H1 (cell line): Measurements from ENCODE around the gene MYH6. TPM values are rescaled to one million over a fixed set of nuclear protein-coding genes. Genes with fewer than 3 reads are reported as not detected.

Source experiments
- CTCF ChIA-PET: fragments of 300-600 bp; sonication (Branson Sonifier 250); formaldehyde crosslinking; loops from one replicate; lab custom pipeline; 2021; ENCODE audit not compliant: partially characterized antibody; lab: Charles Lee
- POLR2A ChIA-PET: fragments of 300-600 bp; sonication (Branson Sonifier 250); formaldehyde crosslinking; loops from one replicate; lab custom pipeline; 2021; ENCODE audit warnings: inconsistent platforms; ENCODE audit not compliant: partially characterized antibody; lab: Charles Lee
- DNase-seq, 2 experiments: peaks; one replicate each; pipeline versions ENCODE4 v3.0.0 to v3.0.0-alpha.2; 2010 to 2022; ENCODE audit warnings: low spot score in 2 of 2, low read depth in 1 of 2, mixed read lengths in 1 of 2
- FAIRE-seq: peaks from 2 replicates; lab custom pipeline; 2011; peaks lifted over from hg19 to GRCh38; lab: Jason Lieb, UNC
- H2AFZ ChIP-seq: 2 replicates; pipeline ENCODE4 v1.8.1; 2012; ENCODE audit warnings: low read length, inconsistent platforms
- H2AK5ac ChIP-seq: 2 replicates; pipeline ENCODE4 v1.6.1; 2013; ENCODE audit warnings: low read depth, low read length
- H2BK120ac ChIP-seq: replicated peaks from 2 replicates; pipeline ENCODE3; 2013; ENCODE audit warnings: low read depth, low read length, inconsistent platforms
- H2BK12ac ChIP-seq: 2 replicates; pipeline ENCODE4 v1.6.1; 2013; ENCODE audit warnings: low read depth, low read length
- H2BK15ac ChIP-seq: 2 replicates; pipeline ENCODE4 v1.6.1; 2013; ENCODE audit warnings: low read length
- H2BK20ac ChIP-seq: 2 replicates; pipeline ENCODE4 v1.6.1; 2013; ENCODE audit warnings: low read length
- H2BK5ac ChIP-seq: 2 replicates; pipeline ENCODE4 v1.6.1; 2013; ENCODE audit warnings: low read depth, low read length
- H3K14ac ChIP-seq: 2 replicates; pipeline ENCODE4 v1.6.1; 2013; ENCODE audit warnings: inconsistent platforms; ENCODE audit not compliant: insufficient read length
- H3K18ac ChIP-seq: 2 replicates; pipeline ENCODE4 v1.6.1; 2013; ENCODE audit warnings: low read length; ENCODE audit errors: extremely low read depth
- H3K23ac ChIP-seq: 2 replicates; pipeline ENCODE4 v1.6.1; 2013; ENCODE audit warnings: inconsistent platforms; ENCODE audit not compliant: insufficient read length
- H3K23me2 ChIP-seq: 2 replicates; pipeline ENCODE4 v1.6.1; 2013; ENCODE audit warnings: low read depth, low read length
- H3K27ac ChIP-seq: 2 replicates; pipeline ENCODE4 v1.6.1; 2011; ENCODE audit warnings: low read depth, low read length, inconsistent platforms
- H3K27me3 ChIP-seq, 4 experiments: replicated peaks in 1 of 4; 1 replicate in 1 of 4; 2 replicates in 3 of 4; pipeline versions ENCODE4 v1.6.1 to v1.8.1; 2011 to 2013; ENCODE audit warnings: low read length in 3 of 4, mild to moderate bottlenecking in 3 of 4, inconsistent platforms in 2 of 4, mixed read lengths in 2 of 4, moderate library complexity in 1 of 4; ENCODE audit not compliant: control insufficient read depth in 3 of 4, insufficient read depth in 3 of 4; ENCODE audit errors: extremely low read depth in 1 of 4
- H3K36me3 ChIP-seq, 4 experiments: 2 replicates each; pipeline versions ENCODE4 v1.6.1 to v1.8.1; 2011 to 2013; ENCODE audit warnings: mild to moderate bottlenecking in 4 of 4, low read length in 3 of 4, moderate library complexity in 2 of 4, control low read depth in 1 of 4, inconsistent platforms in 1 of 4; ENCODE audit not compliant: insufficient read depth in 4 of 4, control insufficient read depth in 2 of 4
- H3K4ac ChIP-seq: replicated peaks from 2 replicates; pipeline ENCODE3; 2013; ENCODE audit warnings: low read length, low read depth, mixed read lengths, inconsistent platforms; ENCODE audit not compliant: insufficient read length
- H3K4me1 ChIP-seq, 4 experiments: replicated peaks in 1 of 4; 1 replicate in 1 of 4; 2 replicates in 3 of 4; pipeline versions ENCODE4 v1.6.1 to v1.8.1; 2011 to 2013; ENCODE audit warnings: low read length in 3 of 4, inconsistent platforms in 2 of 4, mixed read lengths in 1 of 4; ENCODE audit not compliant: insufficient read depth in 4 of 4, control insufficient read depth in 3 of 4
- H3K4me2 ChIP-seq, 2 experiments: 2 replicates each; pipeline versions ENCODE4 v1.6.1 to v1.8.1; 2011 to 2013; ENCODE audit warnings: low read depth in 2 of 2, low read length in 2 of 2, control low read depth in 1 of 2, inconsistent platforms in 1 of 2, mild to moderate bottlenecking in 1 of 2; ENCODE audit not compliant: insufficient read depth in 1 of 2
- H3K4me3 ChIP-seq, 4 experiments: fragments of 200-600, 300-600 bp in 1 of 4; sonication (generic), shearing (Covaris generic), sonication (Bioruptor Twin) in 1 of 4; 2 replicates each; pipeline versions ENCODE4 v1.5.1 to v1.8.1; 2011 to 2016; ENCODE audit warnings: low read length in 4 of 4, low read depth in 3 of 4, control low read depth in 2 of 4, inconsistent platforms in 2 of 4, mild to moderate bottlenecking in 2 of 4, mixed read lengths in 1 of 4, moderate library complexity in 1 of 4; ENCODE audit not compliant: insufficient read depth in 2 of 4; ENCODE audit errors: extremely low read depth in 1 of 4
- H3K56ac ChIP-seq: replicated peaks from 2 replicates; pipeline ENCODE3; 2013; ENCODE audit warnings: low read depth, mild to moderate bottlenecking, mixed read lengths, low read length, inconsistent platforms; ENCODE audit not compliant: insufficient read length
- H3K79me1 ChIP-seq: 2 replicates; pipeline ENCODE4 v1.6.1; 2013; ENCODE audit warnings: low read depth, low read length, control low read depth
- H3K79me2 ChIP-seq, 2 experiments: 2 replicates each; pipeline versions ENCODE4 v1.6.1 to v1.8.1; 2012 to 2013; ENCODE audit warnings: low read length in 2 of 2, mild to moderate bottlenecking in 2 of 2, inconsistent platforms in 1 of 2; ENCODE audit not compliant: insufficient read depth in 2 of 2, control insufficient read depth in 1 of 2
- H3K9ac ChIP-seq, 4 experiments: replicated peaks in 1 of 4; 1 replicate in 1 of 4; 2 replicates in 3 of 4; pipeline versions ENCODE4 v1.6.1 to v1.8.1; 2011 to 2013; ENCODE audit warnings: low read depth in 3 of 4, low read length in 3 of 4, control low read depth in 2 of 4, mild to moderate bottlenecking in 2 of 4, moderate library complexity in 2 of 4, inconsistent platforms in 1 of 4; ENCODE audit errors: extremely low read depth in 1 of 4
- H3K9me3 ChIP-seq, 2 experiments: 2 replicates each; pipeline versions ENCODE4 v1.6.1 to v1.8.1; 2012 to 2013; ENCODE audit warnings: mild to moderate bottlenecking in 2 of 2, moderate library complexity in 2 of 2, control low read depth in 1 of 2, inconsistent platforms in 1 of 2, low read depth in 1 of 2, low read length in 1 of 2, mixed read lengths in 1 of 2; ENCODE audit not compliant: insufficient read depth in 2 of 2
- H4K20me1 ChIP-seq, 2 experiments: replicated peaks in 1 of 2; 2 replicates each; pipeline versions ENCODE3 to v1.8.1; 2011 to 2013; ENCODE audit warnings: inconsistent platforms in 2 of 2, low read length in 2 of 2, mild to moderate bottlenecking in 1 of 2; ENCODE audit not compliant: insufficient read depth in 2 of 2, control insufficient read depth in 1 of 2
- H4K5ac ChIP-seq: 2 replicates; pipeline ENCODE4 v1.6.1; 2013; ENCODE audit warnings: low read length, low read depth, mixed read lengths, inconsistent platforms; ENCODE audit not compliant: insufficient read length
- H4K8ac ChIP-seq: 2 replicates; pipeline ENCODE4 v1.8.0; 2013; ENCODE audit warnings: mild to moderate bottlenecking, moderate library complexity, low read length, inconsistent platforms; ENCODE audit not compliant: insufficient read depth; ENCODE audit errors: extremely low read depth
- H4K91ac ChIP-seq: replicated peaks from 2 replicates; pipeline ENCODE3; 2013; ENCODE audit warnings: low read length, mixed read lengths, inconsistent platforms; ENCODE audit not compliant: insufficient read length
- ASH2L ChIP-seq: fragments of 200-600, 300-600 bp; sonication (generic); IDR thresholded peaks from one replicate; pipeline ENCODE4 v1.7.1; 2017; ENCODE audit warnings: low read length
- BRCA1 ChIP-seq: IDR thresholded peaks from 2 replicates; pipeline ENCODE4 v1.6.1; 2012; ENCODE audit warnings: low read depth, low read length, improper control_type of control experiment
- CBX8 ChIP-seq: fragments of 300-800, 300-1000 bp; sonication (generic); IDR thresholded peaks from 2 replicates; pipeline ENCODE4 v1.7.1; 2016; ENCODE audit warnings: low read depth, low read length, borderline replicate concordance
- FOSL1 ChIP-seq: IDR thresholded peaks from 2 replicates; pipeline ENCODE4 v1.6.1; 2011; ENCODE audit warnings: mild to moderate bottlenecking, low read depth, low read length, moderate library complexity; ENCODE audit not compliant: insufficient read depth
- GABPA ChIP-seq: IDR thresholded peaks from 2 replicates; pipeline ENCODE4 v1.6.1; 2011; ENCODE audit warnings: mild to moderate bottlenecking, low read length, moderate library complexity, borderline replicate concordance; ENCODE audit not compliant: insufficient read depth
- POLR2A ChIP-seq, 2 experiments: IDR thresholded peaks; 1 replicate in 1 of 2; 2 replicates in 1 of 2; pipeline ENCODE4 v1.6.1; 2011; ENCODE audit warnings: low read depth in 2 of 2, low read length in 2 of 2, mild to moderate bottlenecking in 2 of 2; ENCODE audit errors: control extremely low read depth in 1 of 2
- POU5F1 ChIP-seq: IDR thresholded peaks from 2 replicates; pipeline ENCODE4 v1.6.1; 2011; ENCODE audit warnings: low read depth, mild to moderate bottlenecking, low read length, moderate library complexity
- RFX5 ChIP-seq: IDR thresholded peaks from 2 replicates; pipeline ENCODE4 v1.6.1; 2011; ENCODE audit warnings: low read depth, low read length, improper control_type of control experiment, borderline replicate concordance
- SP1 ChIP-seq: IDR thresholded peaks from 2 replicates; pipeline ENCODE4 v1.6.1; 2011; ENCODE audit warnings: low read depth, low read length
- SP2 ChIP-seq: IDR thresholded peaks from 2 replicates; pipeline ENCODE4 v1.6.1; 2012; ENCODE audit warnings: mild to moderate bottlenecking, low read length, inconsistent platforms
- WGBS, 2 experiments: shearing (Covaris generic) in 1 of 2; methylation state at CpG; one replicate each; pipeline versions ENCODE4 v1.1.6 to v1.1.7; 2013 to 2015; ENCODE audit warnings: low lambda C conversion rate in 2 of 2, mixed read lengths in 2 of 2, inconsistent platforms in 1 of 2, low coverage in 1 of 2, missing lambda C conversion rate in 1 of 2; ENCODE audit not compliant: insufficient replicate concordance in 2 of 2, insufficient coverage in 1 of 2, insufficient read length in 1 of 2; ENCODE audit errors: extremely low coverage in 1 of 2, missing lambda C conversion rate in 1 of 2; 5-methylcytosine and 5-hydroxymethylcytosine counted together
- polyA plus RNA-seq, 7 experiments: library from polyadenylated mRNA; depleted of rRNA in 3 of 7; stranded (reverse) in 5 of 7; unstranded in 2 of 7; fragments of >200 nt in 5 of 7; fragments of 200-250 nt in 2 of 7; gene quantifications; 1 replicate in 5 of 7; 2 replicates in 1 of 7; 4 replicates in 1 of 7; pipeline versions ENCODE4 v1.2.1 to v1.2.3, GENCODE V29; 2011 to 2013; ENCODE audit warnings: missing spikeins in 2 of 7, mixed read lengths in 2 of 7
- total RNA-seq: library from RNA; stranded (reverse); fragmentation: NEBNext Ultra II Directional; extraction: Animal tissue kit (Norgen Biotek cat#: 25700); gene quantifications from 2 replicates; pipeline ENCODE4 v1.2.1, GENCODE V29; 2021
- TF ChIP-seq, protein P1 (sequence below): IDR thresholded peaks from 2 replicates; pipeline ENCODE4 v1.6.1; 2012; ENCODE audit warnings: inconsistent platforms
- TF ChIP-seq, protein P2 (sequence below): IDR thresholded peaks from 2 replicates; pipeline ENCODE4 v1.6.1; 2012; ENCODE audit warnings: low read length, inconsistent platforms

Gene MYH6
- total and polyA plus RNA-seq, 2 of the 8 experiments (the other 6 are each of a cell fraction or from before 2014, with no cell fraction given), result 0.03 TPM; not detected in 1

DNA sequence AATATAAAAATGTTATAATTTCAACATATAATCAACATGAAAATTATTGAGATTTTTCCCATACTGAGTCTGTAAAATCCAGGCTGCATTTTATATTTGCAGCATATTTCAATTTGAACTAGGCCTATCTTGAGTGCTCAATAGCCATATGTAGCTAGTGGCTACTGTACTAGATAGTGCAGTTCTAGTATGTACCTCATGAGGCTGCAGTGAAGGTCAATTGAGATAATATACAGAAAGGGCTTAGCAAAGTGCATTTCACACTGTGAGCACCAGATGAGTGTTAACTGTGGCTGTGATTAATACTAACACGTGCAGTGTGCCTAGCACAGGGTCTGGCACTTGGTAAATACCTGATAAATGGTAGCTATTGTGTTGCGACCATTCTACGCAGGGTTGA, 50.0 kb downstream of the MYH6 start:
- no peak overlapping the region for H3K27ac ChIP-seq
- peaks cover 8 to 10% of the 10 kb centered on the region in 2 experiments for H4K20me1 ChIP-seq
- ChIA-PET CTCF (interaction anchor here (0.6 to 20.9 kb wide), 6 partner anchors 11 to 99 kb away, joined by 3 to 333 read pairs (median 6); partner anchors contain the start of genes CMTM5, IL25 and MYH7), POLR2A (interaction anchor here (0.8 to 1.7 kb wide), 3 partner anchors 9 to 36 kb away, joined by 3 to 5 read pairs (median 3); partner anchors contain the start of gene PABPN1)
- H3K4me3 ChIP-seq, result no peak overlapping the region
- TF ChIP-seq POLR2A (IDR thresholded peaks at IDR 0.05; ENCODE audit: control extremely low read depth in 1 of 2, low read depth in 2 of 2, low read length in 2 of 2) (no peak), ASH2L (no peak), FOSL1 (no peak), CBX8 (no peak), GABPA (no peak), POU5F1 (no peak), RFX5 (no peak), BRCA1 (no peak), SP1 (no peak), SP2 (no peak)
- TF ChIP-seq, protein P1, sequence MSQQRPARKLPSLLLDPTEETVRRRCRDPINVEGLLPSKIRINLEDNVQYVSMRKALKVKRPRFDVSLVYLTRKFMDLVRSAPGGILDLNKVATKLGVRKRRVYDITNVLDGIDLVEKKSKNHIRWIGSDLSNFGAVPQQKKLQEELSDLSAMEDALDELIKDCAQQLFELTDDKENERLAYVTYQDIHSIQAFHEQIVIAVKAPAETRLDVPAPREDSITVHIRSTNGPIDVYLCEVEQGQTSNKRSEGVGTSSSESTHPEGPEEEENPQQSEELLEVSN, result no peak
- TF ChIP-seq, protein P2, sequence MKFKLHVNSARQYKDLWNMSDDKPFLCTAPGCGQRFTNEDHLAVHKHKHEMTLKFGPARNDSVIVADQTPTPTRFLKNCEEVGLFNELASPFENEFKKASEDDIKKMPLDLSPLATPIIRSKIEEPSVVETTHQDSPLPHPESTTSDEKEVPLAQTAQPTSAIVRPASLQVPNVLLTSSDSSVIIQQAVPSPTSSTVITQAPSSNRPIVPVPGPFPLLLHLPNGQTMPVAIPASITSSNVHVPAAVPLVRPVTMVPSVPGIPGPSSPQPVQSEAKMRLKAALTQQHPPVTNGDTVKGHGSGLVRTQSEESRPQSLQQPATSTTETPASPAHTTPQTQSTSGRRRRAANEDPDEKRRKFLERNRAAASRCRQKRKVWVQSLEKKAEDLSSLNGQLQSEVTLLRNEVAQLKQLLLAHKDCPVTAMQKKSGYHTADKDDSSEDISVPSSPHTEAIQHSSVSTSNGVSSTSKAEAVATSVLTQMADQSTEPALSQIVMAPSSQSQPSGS, result no peak
- no peak overlapping the region for H2BK12ac ChIP-seq
- H3K36me3 ChIP-seq, result peaks cover 0 to 22% (median 10%) of the 10 kb centered on the region in 4 experiments; a peak in 4 of 8 replicates
- H3K9me3 ChIP-seq, result no peaks in the 10 kb centered on the region
- H3K56ac ChIP-seq, result no peak overlapping the region
- H2BK120ac ChIP-seq, result no peak overlapping the region
- WGBS, 2 experiments, result 84% methylated on average over 3 of the region's 3 CpGs; no CpG with 5 or more reads in 1 of the 2 experiments
- no peaks in the 10 kb centered on the region for H3K79me1 ChIP-seq
- H3K23ac ChIP-seq, result no peak overlapping the region
- H3K79me2 ChIP-seq, result no peaks in the 10 kb centered on the region
- H2BK15ac ChIP-seq, result no peak overlapping the region
- no peak overlapping the region for H2BK20ac ChIP-seq
- no peak overlapping the region for H4K5ac ChIP-seq
- H4K8ac ChIP-seq, result no peak overlapping the region
- H3K4me1 ChIP-seq, result peaks cover 0 to 2% (median under 1%) of the 10 kb centered on the region in 4 experiments; a peak in 4 of 7 replicates
- H3K9ac ChIP-seq, result no peak overlapping the region
- H2AK5ac ChIP-seq, result no peak overlapping the region
- no peak overlapping the region for H2AFZ ChIP-seq
- H3K14ac ChIP-seq, result no peak overlapping the region
- H2BK5ac ChIP-seq, result no peak overlapping the region
- H3K18ac ChIP-seq, result no peak overlapping the region
- no peak overlapping the region for H4K91ac ChIP-seq
- no peak overlapping the region for H3K4ac ChIP-seq
- H3K4me2 ChIP-seq, result no peak overlapping the region
- peaks cover 0 to 8% (median 4%) of the 10 kb centered on the region in 4 experiments; a peak in 4 of 7 replicates for H3K27me3 ChIP-seq
- H3K23me2 ChIP-seq, result no peaks in the 10 kb centered on the region
- FAIRE-seq (no peak), DNase-seq (no peak)
